ENCODE results near the gene NUP214.

NUP214 gene

DNA sequence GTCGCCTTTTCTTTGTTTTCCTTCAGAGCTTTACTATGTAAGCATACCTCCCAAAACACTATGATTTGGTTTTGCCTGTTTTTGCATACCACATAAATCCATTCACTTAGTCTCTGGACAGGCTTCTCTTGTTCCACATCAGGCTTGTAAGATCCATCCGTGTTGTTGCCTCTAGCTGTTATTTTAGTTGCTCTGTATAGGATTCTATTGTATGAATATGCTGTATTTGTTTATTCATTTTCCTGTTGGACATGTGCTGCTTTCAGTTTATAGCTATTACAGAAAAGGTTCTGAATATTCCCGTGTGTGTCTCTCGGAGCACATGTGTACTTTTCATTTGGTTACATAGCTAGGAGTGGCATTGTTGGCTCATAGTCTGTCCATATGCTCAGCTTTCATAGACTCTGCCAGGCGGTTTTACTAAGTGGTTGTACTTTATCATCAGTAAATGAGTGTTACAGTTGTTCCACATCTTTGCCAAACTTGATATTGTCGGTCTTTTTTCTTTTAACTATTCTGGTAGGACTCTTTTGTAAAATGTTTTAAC lies 41.8 kb downstream of the NUP214 start:
- H4K20me1 ChIP-seq (ENCODE audit: insufficient read depth, low read length), result no peaks in the 10 kb centered on the region
- H3K27ac ChIP-seq (ENCODE audit: low read length), result no peak overlapping the region
- H2AFZ ChIP-seq (ENCODE audit: low read depth, low read length), result no peak overlapping the region
- H3K36me3 ChIP-seq (replicated peaks; ENCODE audit: low read depth, low read length), result peaks cover 37% of the 10 kb centered on the region
- H3K4me3 ChIP-seq (ENCODE audit: low read length), result no peak overlapping the region
- H3K27me3 ChIP-seq (ENCODE audit: low read depth, low read length), result no peaks in the 10 kb centered on the region
- H3K9me3 ChIP-seq (ENCODE audit: insufficient read depth, low read length), result no peaks in the 10 kb centered on the region
- no peak overlapping the region for H3K9ac ChIP-seq (ENCODE audit: low read length)
- H3K4me2 ChIP-seq (ENCODE audit: low read length), result no peak overlapping the region
- no peaks in the 10 kb centered on the region for H3K4me1 ChIP-seq (ENCODE audit: low read length)
- H3K79me2 ChIP-seq (ENCODE audit: low read length), result no peaks in the 10 kb centered on the region; the same call in 1 of the 2 replicates
- TF ChIP-seq EZH2phosphoT487 (IDR thresholded peaks at IDR 0.05; ENCODE audit: low read depth), result no peak
- TF ChIP-seq CTCF (IDR thresholded peaks at IDR 0.05; ENCODE audit: low read depth, low read length), result no peak

DNA sequence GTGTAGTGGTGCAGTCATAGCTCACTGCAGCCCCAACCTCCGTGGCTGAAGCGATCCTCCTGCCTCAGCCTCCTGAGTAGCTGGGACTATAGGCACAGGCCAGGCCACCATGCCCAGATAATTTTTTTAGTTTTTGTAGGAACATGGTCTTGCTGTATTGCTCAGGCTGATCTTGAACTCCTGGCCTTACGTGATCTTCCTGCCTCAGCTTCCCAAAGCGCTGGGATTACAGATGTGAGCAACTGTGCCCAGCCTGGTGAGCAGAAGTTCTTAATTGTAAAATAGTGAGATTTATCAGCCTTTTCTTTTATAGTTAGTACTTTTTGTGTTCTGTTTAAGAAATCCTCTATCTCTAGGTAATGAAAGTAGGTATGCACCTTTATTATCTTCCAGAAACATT lies 42.5 kb downstream of the NUP214 start:
- Histone ChIP-seq H3K9me3 (ENCODE audit: insufficient read depth, low read length) (no peaks in the 10 kb centered on the region), H3K4me1 (ENCODE audit: low read length) (no peaks in the 10 kb centered on the region), H3K79me2 (ENCODE audit: low read length) (no peaks in the 10 kb centered on the region; the same call in 1 of the 2 replicates), H3K4me3 (ENCODE audit: low read length) (no peak overlapping the region), H3K9ac (ENCODE audit: low read length) (no peak overlapping the region), H3K27me3 (ENCODE audit: low read depth, low read length) (no peaks in the 10 kb centered on the region), H4K20me1 (ENCODE audit: insufficient read depth, low read length) (no peaks in the 10 kb centered on the region), H2AFZ (ENCODE audit: low read depth, low read length) (no peak overlapping the region), H3K4me2 (ENCODE audit: low read length) (no peak overlapping the region), H3K36me3 (replicated peaks; ENCODE audit: low read depth, low read length) (peaks cover 34% of the 10 kb centered on the region), H3K27ac (ENCODE audit: low read length) (no peak overlapping the region)
- TF ChIP-seq CTCF (IDR thresholded peaks at IDR 0.05; ENCODE audit: low read depth, low read length) (no peak), EZH2phosphoT487 (IDR thresholded peaks at IDR 0.05; ENCODE audit: low read depth) (no peak)

- no peak overlapping the region for H3K4me3 ChIP-seq (ENCODE audit: low read length)
- no peak for TF ChIP-seq CTCF (IDR thresholded peaks at IDR 0.05; ENCODE audit: low read depth, low read length)
Measured at GRCh38 chr9:131169563-131170240, 44.3 kb downstream of the NUP214 start.

GRCh38 chr9:131173995-131174394 lies 48.6 kb downstream of the NUP214 start:
- H3K79me2 ChIP-seq (ENCODE audit: low read length), result no peaks in the 10 kb centered on the region; the same call in 1 of the 2 replicates
- H3K4me2 ChIP-seq (ENCODE audit: low read length), result no peak overlapping the region
- H3K27ac ChIP-seq (ENCODE audit: low read length), result no peak overlapping the region
- H3K4me3 ChIP-seq (ENCODE audit: low read length), result no peak overlapping the region
- H4K20me1 ChIP-seq (ENCODE audit: insufficient read depth, low read length), result no peaks in the 10 kb centered on the region
- H3K4me1 ChIP-seq (ENCODE audit: low read length), result peaks cover 7% of the 10 kb centered on the region
- TF ChIP-seq CTCF (IDR thresholded peaks at IDR 0.05; ENCODE audit: low read depth, low read length) (no peak), EZH2phosphoT487 (IDR thresholded peaks at IDR 0.05; ENCODE audit: low read depth) (no peak)
- H2AFZ ChIP-seq (ENCODE audit: low read depth, low read length), result no peak overlapping the region
- H3K9ac ChIP-seq (ENCODE audit: low read length), result no peak overlapping the region
- H3K36me3 ChIP-seq (replicated peaks; ENCODE audit: low read depth, low read length), result peaks cover 35% of the 10 kb centered on the region
- no peaks in the 10 kb centered on the region for H3K9me3 ChIP-seq (ENCODE audit: insufficient read depth, low read length)
- no peaks in the 10 kb centered on the region for H3K27me3 ChIP-seq (ENCODE audit: low read depth, low read length)

More at GRCh38 chr9:131169563-131170240, 44.3 kb downstream of the NUP214 start:
- H2AFZ ChIP-seq (ENCODE audit: low read depth, low read length), result no peak overlapping the region
- peaks cover 28% of the 10 kb centered on the region for H3K36me3 ChIP-seq (replicated peaks; ENCODE audit: low read depth, low read length)
- H3K9ac ChIP-seq (ENCODE audit: low read length), result no peak overlapping the region
- H3K27ac ChIP-seq (ENCODE audit: low read length), result no peak overlapping the region
- H4K20me1 ChIP-seq (ENCODE audit: insufficient read depth, low read length), result no peaks in the 10 kb centered on the region
- H3K9me3 ChIP-seq (ENCODE audit: insufficient read depth, low read length), result no peaks in the 10 kb centered on the region
- no peak overlapping the region for H3K4me2 ChIP-seq (ENCODE audit: low read length)
- no peaks in the 10 kb centered on the region for H3K4me1 ChIP-seq (ENCODE audit: low read length)
- H3K27me3 ChIP-seq (ENCODE audit: low read depth, low read length), result no peaks in the 10 kb centered on the region
- no peaks in the 10 kb centered on the region; the same call in 1 of the 2 replicates for H3K79me2 ChIP-seq (ENCODE audit: low read length)
